ENCODE measurements around the gene SH3RF1.

Gene SH3RF1

GRCh38 chr4:169286562-169287301 lies 16.0 kb upstream of the SH3RF1 start:
- Histone ChIP-seq H3K4me2 (ENCODE audit: low read length) (no peak overlapping the region), H3K4me3 (ENCODE audit: low read length) (no peak overlapping the region), H2AFZ (ENCODE audit: low read depth, low read length) (no peak overlapping the region)

DNA sequence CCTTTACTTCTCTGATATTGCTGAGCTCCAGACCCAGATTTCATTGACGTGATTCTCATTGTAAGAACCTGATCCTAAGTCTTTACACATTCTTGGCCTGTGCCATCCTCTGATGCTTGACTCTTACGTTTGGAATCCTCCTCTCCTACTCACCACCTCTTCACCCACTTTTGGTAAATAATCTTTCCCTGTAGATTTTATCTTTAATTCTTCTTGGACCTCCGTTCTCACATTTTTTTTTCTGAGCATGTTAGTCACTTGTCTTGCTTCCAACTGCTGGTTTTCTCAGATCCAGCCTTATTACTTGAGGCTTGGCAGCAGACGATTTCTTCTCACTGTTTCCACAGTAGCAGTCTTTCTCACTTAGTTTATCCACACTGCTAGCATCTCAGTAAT lies 12.4 kb upstream of the SH3RF1 start:
- Histone ChIP-seq H4K20me1 (ENCODE audit: insufficient read depth, low read length) (no peaks in the 10 kb centered on the region), H3K9ac (ENCODE audit: low read length) (no peak overlapping the region), H3K36me3 (replicated peaks; ENCODE audit: low read depth, low read length) (no peaks in the 10 kb centered on the region), H3K4me1 (ENCODE audit: low read length) (peaks cover 5% of the 10 kb centered on the region), H3K9me3 (ENCODE audit: insufficient read depth, low read length) (no peaks in the 10 kb centered on the region), H3K27ac (ENCODE audit: low read length) (no peak overlapping the region), H3K4me3 (ENCODE audit: low read length) (no peak overlapping the region), H3K4me2 (ENCODE audit: low read length) (no peak overlapping the region), H3K27me3 (ENCODE audit: low read depth, low read length) (no peaks in the 10 kb centered on the region; the same call in 1 of the 2 replicates), H3K79me2 (ENCODE audit: low read length) (no peaks in the 10 kb centered on the region), H2AFZ (ENCODE audit: low read depth, low read length) (no peak overlapping the region)
- no peak for TF ChIP-seq EZH2phosphoT487 (IDR thresholded peaks at IDR 0.05; ENCODE audit: low read depth)
- TF ChIP-seq, protein P1, sequence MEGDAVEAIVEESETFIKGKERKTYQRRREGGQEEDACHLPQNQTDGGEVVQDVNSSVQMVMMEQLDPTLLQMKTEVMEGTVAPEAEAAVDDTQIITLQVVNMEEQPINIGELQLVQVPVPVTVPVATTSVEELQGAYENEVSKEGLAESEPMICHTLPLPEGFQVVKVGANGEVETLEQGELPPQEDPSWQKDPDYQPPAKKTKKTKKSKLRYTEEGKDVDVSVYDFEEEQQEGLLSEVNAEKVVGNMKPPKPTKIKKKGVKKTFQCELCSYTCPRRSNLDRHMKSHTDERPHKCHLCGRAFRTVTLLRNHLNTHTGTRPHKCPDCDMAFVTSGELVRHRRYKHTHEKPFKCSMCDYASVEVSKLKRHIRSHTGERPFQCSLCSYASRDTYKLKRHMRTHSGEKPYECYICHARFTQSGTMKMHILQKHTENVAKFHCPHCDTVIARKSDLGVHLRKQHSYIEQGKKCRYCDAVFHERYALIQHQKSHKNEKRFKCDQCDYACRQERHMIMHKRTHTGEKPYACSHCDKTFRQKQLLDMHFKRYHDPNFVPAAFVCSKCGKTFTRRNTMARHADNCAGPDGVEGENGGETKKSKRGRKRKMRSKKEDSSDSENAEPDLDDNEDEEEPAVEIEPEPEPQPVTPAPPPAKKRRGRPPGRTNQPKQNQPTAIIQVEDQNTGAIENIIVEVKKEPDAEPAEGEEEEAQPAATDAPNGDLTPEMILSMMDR (IDR thresholded peaks at IDR 0.05; ENCODE audit: low read depth, low read length): no peak

More at GRCh38 chr4:169286562-169287301, 16.0 kb upstream of the SH3RF1 start:
- Histone ChIP-seq H3K9ac (ENCODE audit: low read length) (no peak overlapping the region), H4K20me1 (ENCODE audit: insufficient read depth, low read length) (no peaks in the 10 kb centered on the region), H3K36me3 (replicated peaks; ENCODE audit: low read depth, low read length) (no peaks in the 10 kb centered on the region), H3K4me1 (ENCODE audit: low read length) (peaks cover 12% of the 10 kb centered on the region), H3K9me3 (ENCODE audit: insufficient read depth, low read length) (no peaks in the 10 kb centered on the region), H3K27ac (ENCODE audit: low read length) (no peak overlapping the region), H3K79me2 (ENCODE audit: low read length) (no peaks in the 10 kb centered on the region), H3K27me3 (ENCODE audit: low read depth, low read length) (no peaks in the 10 kb centered on the region)
- TF ChIP-seq EZH2phosphoT487 (IDR thresholded peaks at IDR 0.05; ENCODE audit: low read depth): no peak
- TF ChIP-seq, protein P1 (IDR thresholded peaks at IDR 0.05; ENCODE audit: low read depth, low read length): no peak

DNA sequence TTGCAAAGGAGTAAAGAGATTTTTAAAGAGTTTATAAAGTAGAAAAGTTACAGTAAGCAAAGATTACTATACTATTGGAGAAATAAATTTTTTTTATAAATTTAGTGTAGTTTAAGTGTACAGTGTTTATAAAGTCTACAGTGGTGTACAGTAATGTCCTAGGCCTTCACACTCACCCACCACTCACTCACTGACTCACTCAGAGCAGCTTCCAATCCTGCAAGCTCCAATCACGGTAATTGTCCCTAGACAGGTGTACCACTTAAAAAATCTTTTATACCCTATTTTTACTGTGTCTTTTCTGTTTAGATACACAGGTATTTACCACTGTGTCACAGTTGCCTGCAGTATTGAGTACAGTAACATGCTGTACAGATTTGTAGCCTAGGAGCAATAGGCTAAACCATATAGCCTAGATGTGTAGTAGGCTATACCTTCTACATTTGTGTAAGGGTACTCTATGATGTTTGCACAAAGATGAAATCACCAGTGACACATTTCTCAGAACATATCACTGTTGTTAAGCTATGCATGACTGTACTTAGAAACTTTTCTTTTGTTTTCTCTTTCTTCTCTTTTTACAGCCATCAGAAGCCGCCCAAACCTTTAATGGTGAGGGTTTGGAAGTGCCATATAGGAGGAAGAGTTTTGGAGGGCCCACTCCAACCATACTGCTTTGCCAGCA lies 11.8 kb upstream of the SH3RF1 start:
- no peaks in the 10 kb centered on the region; the same call in 1 of the 2 replicates for H3K27me3 ChIP-seq (ENCODE audit: low read depth, low read length)
- TF ChIP-seq, protein P1 (IDR thresholded peaks at IDR 0.05; ENCODE audit: low read depth, low read length): no peak
- no peak for TF ChIP-seq EZH2phosphoT487 (IDR thresholded peaks at IDR 0.05; ENCODE audit: low read depth)
- 0 out of 2 replicates have a peak, but pooled peaks cover under 1% of the 10 kb centered on the region for H3K4me1 ChIP-seq (ENCODE audit: low read length)
- H3K9me3 ChIP-seq (ENCODE audit: insufficient read depth, low read length): no peaks in the 10 kb centered on the region
- H2AFZ ChIP-seq (ENCODE audit: low read depth, low read length): no peak overlapping the region
- no peak overlapping the region for H3K27ac ChIP-seq (ENCODE audit: low read length)
- no peak overlapping the region for H3K4me3 ChIP-seq (ENCODE audit: low read length)
- H3K4me2 ChIP-seq (ENCODE audit: low read length): no peak overlapping the region
- no peaks in the 10 kb centered on the region for H3K79me2 ChIP-seq (ENCODE audit: low read length)
- no peak overlapping the region for H3K9ac ChIP-seq (ENCODE audit: low read length)
- H3K36me3 ChIP-seq (replicated peaks; ENCODE audit: low read depth, low read length): no peaks in the 10 kb centered on the region
- no peaks in the 10 kb centered on the region for H4K20me1 ChIP-seq (ENCODE audit: insufficient read depth, low read length)

DNA sequence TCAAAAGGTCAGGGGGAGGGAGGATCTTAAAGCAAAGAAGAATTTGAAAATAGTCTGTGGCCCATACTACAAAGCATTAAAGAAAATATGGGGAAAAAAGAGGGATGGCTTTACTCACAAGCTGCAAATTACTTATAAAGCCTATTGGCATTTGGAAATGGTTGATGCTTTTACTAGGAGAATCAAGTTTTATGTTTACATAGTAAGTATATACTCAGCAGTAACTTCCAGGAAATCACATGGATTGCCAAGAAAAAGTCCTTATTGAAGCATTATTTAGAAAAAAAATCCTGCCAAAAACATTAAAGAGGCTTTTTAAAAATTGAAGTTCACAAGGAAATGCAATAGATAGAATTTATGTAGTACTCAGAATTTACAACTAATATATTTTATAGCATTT lies 8.4 kb upstream of the SH3RF1 start:
- Histone ChIP-seq H3K9me3 (ENCODE audit: insufficient read depth, low read length) (no peaks in the 10 kb centered on the region), H3K9ac (ENCODE audit: low read length) (no peak overlapping the region), H3K27ac (ENCODE audit: low read length) (no peak overlapping the region), H3K27me3 (ENCODE audit: low read depth, low read length) (peaks cover 29% of the 10 kb centered on the region), H4K20me1 (ENCODE audit: insufficient read depth, low read length) (no peaks in the 10 kb centered on the region), H3K4me2 (ENCODE audit: low read length) (no peak overlapping the region), H3K79me2 (ENCODE audit: low read length) (no peaks in the 10 kb centered on the region), H2AFZ (ENCODE audit: low read depth, low read length) (no peak overlapping the region), H3K36me3 (replicated peaks; ENCODE audit: low read depth, low read length) (no peaks in the 10 kb centered on the region), H3K4me3 (ENCODE audit: low read length) (no peak overlapping the region), H3K4me1 (ENCODE audit: low read length) (no peaks in the 10 kb centered on the region)
- TF ChIP-seq, protein P1 (IDR thresholded peaks at IDR 0.05; ENCODE audit: low read depth, low read length): no peak
- no peak for TF ChIP-seq EZH2phosphoT487 (IDR thresholded peaks at IDR 0.05; ENCODE audit: low read depth)
